Measurements from ENCODE around the gene VPS29. TPM values are rescaled to one million over a fixed set of nuclear protein-coding genes. Genes with fewer than 3 reads are reported as not detected.

VPS29 gene
- total and polyA plus RNA-seq, 12 donors = 83.7 to 175 (median 91.5) TPM

DNA sequence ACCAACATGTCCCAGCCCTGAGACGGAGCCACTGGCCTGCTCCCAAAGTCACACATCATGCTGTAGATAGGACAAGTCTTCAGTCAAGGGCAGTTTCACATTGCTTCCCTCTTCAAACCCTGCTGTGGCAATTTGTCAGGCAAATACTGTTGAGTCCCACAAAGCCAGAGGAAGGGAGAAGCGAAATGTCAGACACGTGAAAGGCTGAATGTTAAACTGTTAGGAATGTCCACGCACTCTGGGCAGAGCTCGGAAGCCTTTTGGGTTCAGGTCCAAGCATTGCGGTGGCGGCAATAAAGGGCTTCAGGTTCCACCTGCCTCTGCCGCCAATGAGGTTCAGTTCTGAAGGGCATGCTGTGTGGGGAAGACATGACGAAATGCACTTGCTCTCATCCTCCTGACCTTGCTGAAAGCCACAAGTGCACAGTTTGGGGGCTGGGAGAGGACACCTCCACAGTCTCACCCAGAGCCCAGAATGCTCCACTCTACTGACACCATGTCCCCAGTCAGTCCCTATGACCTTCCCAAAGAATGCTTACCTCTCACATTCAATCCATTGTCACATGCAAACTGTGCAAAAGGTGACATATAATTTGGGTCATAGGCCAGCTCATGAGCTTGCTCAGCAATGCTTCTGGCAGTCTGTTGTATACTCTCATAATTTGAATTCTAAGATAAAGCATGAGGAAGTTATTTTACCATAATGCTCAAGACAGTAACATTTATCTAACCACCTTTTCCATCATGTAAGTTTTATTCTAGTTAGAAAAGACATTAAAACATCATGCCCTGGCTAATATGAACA, 35.9 kb upstream of the VPS29 start:
- Histone ChIP-seq H3K36me3 (peaks cover 0 to 85% (median 16%) of the 10 kb centered on the region in 9 donors), H3K4me1 (peaks cover 5 to 79% (median 24%) of the 10 kb centered on the region in 9 donors), H3K27ac (peak overlapping the region; percentile 64 to 86 (median 81)), H3K9me3 (no peaks in the 10 kb centered on the region), H3K27me3 (no peaks in the 10 kb centered on the region), H3K4me3 (no peak overlapping the region)
- 59 to 67% methylated on average over 9 of the region's 9 CpGs for WGBS, 2 donors
- intact Hi-C loops (cut with DNase I) = loop anchor here in 2 of 10 donors (5.0 kb wide), 1 partner anchor 44 kb away; the partner anchor contains the start of gene PPTC7 (in 2 of the 2)
- peak; percentile 55 to 62 for DNase-seq
- peak; percentile 78 to 92 (median 84) for ATAC-seq
- TF ChIP-seq, protein P1, sequence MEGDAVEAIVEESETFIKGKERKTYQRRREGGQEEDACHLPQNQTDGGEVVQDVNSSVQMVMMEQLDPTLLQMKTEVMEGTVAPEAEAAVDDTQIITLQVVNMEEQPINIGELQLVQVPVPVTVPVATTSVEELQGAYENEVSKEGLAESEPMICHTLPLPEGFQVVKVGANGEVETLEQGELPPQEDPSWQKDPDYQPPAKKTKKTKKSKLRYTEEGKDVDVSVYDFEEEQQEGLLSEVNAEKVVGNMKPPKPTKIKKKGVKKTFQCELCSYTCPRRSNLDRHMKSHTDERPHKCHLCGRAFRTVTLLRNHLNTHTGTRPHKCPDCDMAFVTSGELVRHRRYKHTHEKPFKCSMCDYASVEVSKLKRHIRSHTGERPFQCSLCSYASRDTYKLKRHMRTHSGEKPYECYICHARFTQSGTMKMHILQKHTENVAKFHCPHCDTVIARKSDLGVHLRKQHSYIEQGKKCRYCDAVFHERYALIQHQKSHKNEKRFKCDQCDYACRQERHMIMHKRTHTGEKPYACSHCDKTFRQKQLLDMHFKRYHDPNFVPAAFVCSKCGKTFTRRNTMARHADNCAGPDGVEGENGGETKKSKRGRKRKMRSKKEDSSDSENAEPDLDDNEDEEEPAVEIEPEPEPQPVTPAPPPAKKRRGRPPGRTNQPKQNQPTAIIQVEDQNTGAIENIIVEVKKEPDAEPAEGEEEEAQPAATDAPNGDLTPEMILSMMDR (IDR thresholded peaks at IDR 0.05) = no peak

GRCh38 chr12:110536834-110537604, 35.1 kb upstream of the VPS29 start:
- DNase-seq (no peak), ATAC-seq (peak in 3 of 8 donors; percentile 1 to 5 (median 5))
- H3K4me3 ChIP-seq = no peak overlapping the region
- peaks cover 0 to 80% (median 16%) of the 10 kb centered on the region in 9 donors for H3K36me3 ChIP-seq
- no peaks in the 10 kb centered on the region for H3K9me3 ChIP-seq
- H3K4me1 ChIP-seq = peaks cover 6 to 78% (median 24%) of the 10 kb centered on the region in 9 donors
- H3K27ac ChIP-seq = peak overlapping the region; percentile 64 to 86 (median 81)
- TF ChIP-seq, protein P1 (IDR thresholded peaks at IDR 0.05) = no peak
- intact Hi-C loops (cut with DNase I) = loop anchor here in 2 of 10 donors (5.0 kb wide), 1 partner anchor 45 kb away; the partner anchor contains the start of gene PPTC7 (in 2 of the 2)
- no peaks in the 10 kb centered on the region for H3K27me3 ChIP-seq
- 59 to 69% methylated on average over 4 of the region's 4 CpGs for WGBS, 2 donors

DNA sequence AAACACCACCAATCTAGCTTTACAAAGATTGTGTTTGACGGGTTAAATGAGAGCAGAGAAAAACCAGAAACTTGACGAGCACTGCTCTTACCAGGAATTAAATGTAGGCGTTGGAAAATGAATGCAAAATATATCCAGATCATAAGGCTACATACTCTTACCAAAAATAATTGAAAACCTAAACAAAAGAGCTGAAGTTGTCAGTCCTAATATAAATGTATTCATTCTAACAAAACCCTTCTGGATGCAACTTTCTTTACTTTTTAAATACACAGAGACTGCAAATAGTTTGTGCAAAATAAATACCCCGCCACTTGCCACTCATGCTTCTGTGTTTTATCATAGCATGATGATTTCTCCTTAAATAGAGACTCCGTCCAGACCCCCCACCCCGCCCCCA, 32.9 kb upstream of the VPS29 start:
- TF ChIP-seq, protein P1 (IDR thresholded peaks at IDR 0.05) = no peak
- Histone ChIP-seq H3K4me1 (peaks cover 6 to 89% (median 37%) of the 10 kb centered on the region in 9 donors), H3K9me3 (no peaks in the 10 kb centered on the region), H3K4me3 (no peak overlapping the region), H3K27me3 (no peaks in the 10 kb centered on the region), H3K36me3 (peaks cover 0 to 76% (median 16%) of the 10 kb centered on the region in 9 donors), H3K27ac (peak overlapping the region in 9 of 10 donors; percentile 18 to 86 (median 81))
- intact Hi-C loops (cut with DNase I) = loop anchor here in 2 of 10 donors (5.0 kb wide), 1 partner anchor 47 kb away; the partner anchor contains the start of gene PPTC7 (in 2 of the 2)
- no peak for ATAC-seq
- no peak for DNase-seq
- 50 to 73% methylated on average over 6 of the region's 6 CpGs for WGBS, 2 donors

GRCh38 chr12:110533607-110534006, 31.7 kb upstream of the VPS29 start:
- Histone ChIP-seq H3K36me3 (peaks cover 0 to 64% (median 16%) of the 10 kb centered on the region in 9 donors), H3K9me3 (no peaks in the 10 kb centered on the region), H3K27me3 (no peaks in the 10 kb centered on the region), H3K27ac (peak overlapping the region in 5 of 10 donors; percentile 22 to 86 (median 84)), H3K4me3 (no peak overlapping the region), H3K4me1 (peaks cover 6 to 77% (median 31%) of the 10 kb centered on the region in 9 donors)
- 53 to 57% methylated on average over 6 of the region's 6 CpGs for WGBS, 2 donors
- DNase-seq (no peak), ATAC-seq (no peak)
- TF ChIP-seq, protein P1 (IDR thresholded peaks at IDR 0.05) = no peak
- intact Hi-C loops (cut with DNase I) = no loop called here

Measured in heart right ventricle (tissue), 16 donors.